ENCODE measurements around the gene ITFG1. TPM values are rescaled to one million over a fixed set of nuclear protein-coding genes. Genes with fewer than 3 reads are reported as not detected.
"Not testable (repeated sequence)": the region's sequence is repeated elsewhere in the genome, so short reads cannot be mapped to it uniquely, and the experiment has no call there.

The ITFG1 gene
- total RNA-seq, 1 donor from 2014 or later = 27.4 TPM

GRCh38 chr16:47161464-47161863 is 299.4 kb downstream of the ITFG1 start:
- intact Hi-C loops (cut with micrococcal nuclease) = no loop called here

- intact Hi-C loops (cut with micrococcal nuclease) = no loop called here
Measured at GRCh38 chr16:47160422-47160821, 300.4 kb downstream of the ITFG1 start.

GRCh38 chr16:47158992-47159391 is 301.9 kb downstream of the ITFG1 start:
- intact Hi-C loops (cut with micrococcal nuclease) = no loop called here

GRCh38 chr16:47156680-47157215 is 304.1 kb downstream of the ITFG1 start:
- intact Hi-C loops (cut with micrococcal nuclease) = no loop called here

- intact Hi-C loops (cut with micrococcal nuclease) = not testable (repeated sequence)
Measured at GRCh38 chr16:47152501-47152900, 308.4 kb downstream of the ITFG1 start.

GRCh38 chr16:47150067-47150466 is 310.8 kb downstream of the ITFG1 start:
- intact Hi-C loops (cut with micrococcal nuclease) = no loop called here

- intact Hi-C loops (cut with micrococcal nuclease) = loop anchor here (5.0 to 10.0 kb wide), 5 partner anchors 378 to 1220 kb away; partner anchors contain the start of gene LONP2
Measured at GRCh38 chr16:47144559-47144877, 316.3 kb downstream of the ITFG1 start.

- intact Hi-C loops (cut with micrococcal nuclease) = loop anchor here (1.0 to 10.0 kb wide), 11 partner anchors 107 to 1221 kb away; partner anchors contain the start of genes ITFG1, LONP2, ORC6 and PHKB
Measured at GRCh38 chr16:47143677-47144558, 316.9 kb downstream of the ITFG1 start, which contains the start of gene NETO2. NETO2 (minus strand) TSS chr16:47143945; CDS start chr16:47143612, 333 bp downstream.

- intact Hi-C loops (cut with micrococcal nuclease) = loop anchor here (1.0 to 10.0 kb wide), 11 partner anchors 106 to 1222 kb away; partner anchors contain the start of genes ITFG1, LONP2, ORC6 and PHKB
Measured at GRCh38 chr16:47142821-47143676, 317.8 kb downstream of the ITFG1 start.

GRCh38 chr16:47142486-47142820 is 318.4 kb downstream of the ITFG1 start:
- intact Hi-C loops (cut with micrococcal nuclease) = loop anchor here (2.0 to 10.0 kb wide), 6 partner anchors 380 to 1222 kb away; partner anchors contain the start of gene LONP2

GRCh38 chr16:47141773-47142485 is 318.9 kb downstream of the ITFG1 start:
- intact Hi-C loops (cut with micrococcal nuclease) = loop anchor here (1.0 to 10.0 kb wide), 15 partner anchors 126 to 1488 kb away; partner anchors contain the start of genes C16orf87 and LONP2

- intact Hi-C loops (cut with micrococcal nuclease) = loop anchor here (1.0 to 10.0 kb wide), 14 partner anchors 124 to 1490 kb away; partner anchors contain the start of genes C16orf87 and LONP2
Measured at GRCh38 chr16:47140686-47141085, 320.2 kb downstream of the ITFG1 start.

- intact Hi-C loops (cut with micrococcal nuclease) = loop anchor here (2.0 to 10.0 kb wide), 6 partner anchors 383 to 1225 kb away; partner anchors contain the start of gene LONP2
Measured at GRCh38 chr16:47139561-47140185, 321.2 kb downstream of the ITFG1 start.

GRCh38 chr16:47137925-47138324 is 322.9 kb downstream of the ITFG1 start:
- intact Hi-C loops (cut with micrococcal nuclease) = loop anchor here (2.0 kb wide), 1 partner anchor 69 kb away; no protein-coding TSS in a partner anchor

GRCh38 chr16:47136099-47136842 is 324.6 kb downstream of the ITFG1 start:
- intact Hi-C loops (cut with micrococcal nuclease) = loop anchor here (2.0 kb wide), 1 partner anchor 67 kb away; no protein-coding TSS in a partner anchor

GRCh38 chr16:47134550-47134949 is 326.3 kb downstream of the ITFG1 start:
- intact Hi-C loops (cut with micrococcal nuclease) = no loop called here

GRCh38 chr16:47132308-47132707 is 328.6 kb downstream of the ITFG1 start:
- intact Hi-C loops (cut with micrococcal nuclease) = no loop called here

GRCh38 chr16:47129755-47130435 is 331.0 kb downstream of the ITFG1 start:
- intact Hi-C loops (cut with micrococcal nuclease) = no loop called here

- intact Hi-C loops (cut with micrococcal nuclease) = no loop called here
Measured at GRCh38 chr16:47127541-47127940, 333.3 kb downstream of the ITFG1 start.

Measured in T-helper 1 cell treated with Interleukin-12 subunit alpha and Interleukin-12 subunit beta and Interleukin-4 antibody, amounts not matched to agents 30 ng/mL and 1 ng/mL, for 36 hours (primary cell).